Liver (tissue), 9 donors: ENCODE data around the gene AGTPBP1. TPM values are rescaled to one million over a fixed set of nuclear protein-coding genes. Genes with fewer than 3 reads are reported as not detected.
"Not testable (repeated sequence)": the region's sequence is repeated elsewhere in the genome, so short reads cannot be mapped to it uniquely, and the experiment has no call there.

Experiments
- DNase-seq: peaks from one replicate; pipeline ENCODE4 v3.0.0-alpha.2; 2017; ENCODE audit warnings: low spot score
- H3K27ac ChIP-seq, 2 donors: one replicate each; pipeline ENCODE4 v1.7.0; 2013; ENCODE audit warnings: inconsistent platforms in 2 of 2, low read length in 2 of 2, control low read depth in 1 of 2, low read depth in 1 of 2, mild to moderate bottlenecking in 1 of 2
- H3K27me3 ChIP-seq, 4 donors: one replicate each; pipeline versions ENCODE4 v1.6.1 to v1.7.0; 2013; ENCODE audit warnings: low read length in 3 of 4, inconsistent platforms in 1 of 4, mild to moderate bottlenecking in 1 of 4, moderate library complexity in 1 of 4; ENCODE audit not compliant: control insufficient read depth in 4 of 4, insufficient read depth in 4 of 4
- H3K36me3 ChIP-seq, 4 donors: one replicate each; pipeline versions ENCODE4 v1.6.1 to v1.7.0; 2013; ENCODE audit warnings: low read length in 3 of 4, mild to moderate bottlenecking in 3 of 4, low read depth in 1 of 4, moderate library complexity in 1 of 4; ENCODE audit not compliant: control insufficient read depth in 4 of 4, insufficient read depth in 3 of 4
- H3K4me1 ChIP-seq, 4 donors: one replicate each; pipeline versions ENCODE4 v1.6.1 to v1.7.0; 2013; ENCODE audit warnings: low read length in 3 of 4, mild to moderate bottlenecking in 3 of 4, moderate library complexity in 1 of 4; ENCODE audit not compliant: control insufficient read depth in 4 of 4, insufficient read depth in 4 of 4
- H3K4me3 ChIP-seq, 3 donors: one replicate each; pipeline versions ENCODE4 v1.6.1 to v1.7.0; 2013; ENCODE audit warnings: low read length in 3 of 3, control low read depth in 1 of 3, low read depth in 1 of 3, mild to moderate bottlenecking in 1 of 3
- H3K9ac ChIP-seq, 2 donors: one replicate each; pipeline ENCODE4 v1.7.0; 2013; ENCODE audit warnings: low read length in 2 of 2, mild to moderate bottlenecking in 2 of 2, moderate library complexity in 2 of 2, control low read depth in 1 of 2, low read depth in 1 of 2
- H3K9me3 ChIP-seq, 4 donors: one replicate each; pipeline versions ENCODE4 v1.6.1 to v1.7.0; 2013; ENCODE audit warnings: low read length in 3 of 4; ENCODE audit not compliant: control insufficient read depth in 4 of 4
- EGR1 ChIP-seq, 2 donors: IDR thresholded peaks; 2 replicates each; pipeline ENCODE4 v1.6.1; 2016 to 2018; ENCODE audit warnings: antibody characterized with exemption in 2 of 2, low read depth in 2 of 2
- FOXA1 ChIP-seq: IDR thresholded peaks from 2 replicates; pipeline ENCODE4 v1.6.1; 2016; ENCODE audit warnings: antibody characterized with exemption
- GABPA ChIP-seq, 2 donors: IDR thresholded peaks in 1 of 2; conservative IDR thresholded peaks in 1 of 2; 2 replicates each; pipeline ENCODE4 v1.6.1; 2016; ENCODE audit warnings: antibody characterized with exemption in 2 of 2, mild to moderate bottlenecking in 1 of 2, moderate library complexity in 1 of 2
- HNF4G ChIP-seq: IDR thresholded peaks from 2 replicates; pipeline ENCODE4 v1.6.1; 2016; ENCODE audit warnings: antibody characterized with exemption
- JUND ChIP-seq, 2 donors: IDR thresholded peaks; 2 replicates each; pipeline ENCODE4 v1.6.1; 2016; ENCODE audit warnings: antibody characterized with exemption in 2 of 2
- NR2F2 ChIP-seq: IDR thresholded peaks from 2 replicates; pipeline ENCODE4 v1.6.1; 2016; ENCODE audit warnings: antibody characterized with exemption
- YY1 ChIP-seq: IDR thresholded peaks from 2 replicates; pipeline ENCODE4 v1.6.1; 2016; ENCODE audit warnings: antibody characterized with exemption, mild to moderate bottlenecking
- ZBTB33 ChIP-seq: IDR thresholded peaks from 2 replicates; pipeline ENCODE4 v1.6.1; 2016; ENCODE audit warnings: antibody characterized with exemption
- WGBS: extraction: QIAGEN DNeasy Blood & Tissue Kit; methylation state at CpG from one replicate; pipeline ENCODE4 v1.1.7; 2013; 5-methylcytosine and 5-hydroxymethylcytosine counted together
- polyA plus RNA-seq, 2 donors: library from polyadenylated mRNA; stranded (reverse) in 1 of 2; unstranded in 1 of 2; fragments of 200-250 nt in 1 of 2; fragments of >200 nt in 1 of 2; fragmentation: Nextera tagmentation in 1 of 2; extraction: Ambion mirVana in 1 of 2; gene quantifications; one replicate each; pipeline versions ENCODE4 v1.2.1 to v1.2.3, GENCODE V29; 2013 to 2015
- total RNA-seq, 2 donors: library from RNA; depleted of rRNA; stranded (reverse); fragments of >200 nt; gene quantifications; one replicate each; pipeline ENCODE4 v1.2.3, GENCODE V29; 2014
- donor health status: healthy.
- donor health status: healthy.
- donor health status: healthy.
- donor health status: healthy.
- donor health status: healthy.

Gene AGTPBP1
- total and polyA plus RNA-seq, 4 donors = 2.1 to 14.4 (median 5.7) TPM

- Histone ChIP-seq H3K4me3 (no peak overlapping the region), H3K9me3 (no peaks in the 10 kb centered on the region), H3K9ac (no peak overlapping the region), H3K27ac (no peak overlapping the region), H3K36me3 (no peaks in the 10 kb centered on the region), H3K4me1 (peaks cover 0 to 2% (median 0%) of the 10 kb centered on the region in 4 donors), H3K27me3 (no peaks in the 10 kb centered on the region)
- DNase-seq = no peak
- WGBS = 86% methylated on average over 7 of the region's 7 CpGs
- TF ChIP-seq ZBTB33 = no peak
- no peak for TF ChIP-seq HNF4G
- TF ChIP-seq FOXA1 = no peak
Measured at GRCh38 chr9:85723215-85723614, 18.5 kb downstream of the AGTPBP1 start.

- H3K27ac ChIP-seq, H3K27me3 ChIP-seq, DNase-seq, H3K4me3 ChIP-seq, H3K9me3 ChIP-seq, H3K36me3 ChIP-seq, H3K9ac ChIP-seq, H3K4me1 ChIP-seq: not testable (repeated sequence)
Measured at GRCh38 chr9:85719411-85719810, 22.3 kb downstream of the AGTPBP1 start.

- not testable (repeated sequence) for DNase-seq
Measured at GRCh38 chr9:85717818-85718217, 23.9 kb downstream of the AGTPBP1 start.

GRCh38 chr9:85717220-85717619 lies 24.5 kb downstream of the AGTPBP1 start:
- 89% methylated on average over 6 of the region's 6 CpGs for WGBS
- H3K9me3 ChIP-seq = no peaks in the 10 kb centered on the region
- H3K4me3 ChIP-seq = no peak overlapping the region
- H3K27ac ChIP-seq = no peak overlapping the region
- H3K9ac ChIP-seq = no peak overlapping the region
- TF ChIP-seq YY1 (no peak), FOXA1 (no peak), NR2F2 (no peak), EGR1 (IDR thresholded peaks at IDR 0.05; ENCODE audit: low read depth in 2 of 2) (no peak), GABPA (IDR thresholded peaks at IDR 0.05 in 1 of 2, conservative IDR thresholded peaks at IDR 0.05 in 1 of 2) (no peak), JUND (IDR thresholded peaks at IDR 0.05) (no peak)
- H3K27me3 ChIP-seq = no peaks in the 10 kb centered on the region
- no peaks in the 10 kb centered on the region for H3K36me3 ChIP-seq
- H3K4me1 ChIP-seq = no peaks in the 10 kb centered on the region
- DNase-seq = no peak

More at GRCh38 chr9:85717818-85718217, 23.9 kb downstream of the AGTPBP1 start:
- not testable (repeated sequence) for H3K27ac ChIP-seq, H3K4me3 ChIP-seq, H3K36me3 ChIP-seq, H3K9ac ChIP-seq, H3K9me3 ChIP-seq, H3K4me1 ChIP-seq, H3K27me3 ChIP-seq
- 92% methylated on average over 4 of the region's 4 CpGs for WGBS
